Stimulated activated memory B cell treated with anti-CD40 and anti-IgM and Interleukin-4, amounts not matched to agents 10 μg/mL and 1 μg/mL and 100 μg/mL, for 72 hours (primary cell): ENCODE data around the gene CACNA2D4.

Experiments
- ATAC-seq: fragments of 150-1000 bp; cut with Tn5 transposase; 2 replicates; pipeline ENCODE4 v1.10.0; 2021
- H3K27ac Mint-ChIP-seq: one replicate; pipeline ENCODE4 v1.8.0; 2022; ENCODE audit warnings: mild to moderate bottlenecking, mixed read lengths
- H3K27me3 Mint-ChIP-seq: one replicate; pipeline ENCODE4 v1.8.0; 2022; ENCODE audit warnings: mixed read lengths
- H3K36me3 Mint-ChIP-seq: one replicate; pipeline ENCODE4 v1.8.0; 2022; ENCODE audit warnings: mixed read lengths
- H3K4me1 Mint-ChIP-seq: one replicate; pipeline ENCODE4 v1.8.0; 2022; ENCODE audit warnings: mixed read lengths
- H3K4me3 Mint-ChIP-seq: one replicate; pipeline ENCODE4 v1.8.0; 2022; ENCODE audit warnings: mild to moderate bottlenecking, moderate library complexity, mixed read lengths
- H3K9me3 Mint-ChIP-seq: one replicate; pipeline ENCODE4 v1.8.0; 2022; ENCODE audit warnings: mixed read lengths

Gene CACNA2D4

GRCh38 chr12:1927051-1927680 lies 8.7 kb upstream of the CACNA2D4 start:
- H3K27ac Mint-ChIP-seq: peak overlapping the region; percentile 22
- no peak overlapping the region for H3K4me3 Mint-ChIP-seq
- no peaks in the 10 kb centered on the region for H3K27me3 Mint-ChIP-seq
- H3K9me3 Mint-ChIP-seq: peaks cover 3% of the 10 kb centered on the region
- peaks cover 78% of the 10 kb centered on the region for H3K4me1 Mint-ChIP-seq
- ATAC-seq: no peak
- peaks cover 10% of the 10 kb centered on the region for H3K36me3 Mint-ChIP-seq

- H3K4me1 Mint-ChIP-seq: peaks cover 71% of the 10 kb centered on the region
- no peak for ATAC-seq
- H3K27me3 Mint-ChIP-seq: no peaks in the 10 kb centered on the region
- H3K27ac Mint-ChIP-seq: peak overlapping the region; percentile 22
- H3K9me3 Mint-ChIP-seq: peaks cover 3% of the 10 kb centered on the region
- no peak overlapping the region for H3K4me3 Mint-ChIP-seq
- peaks cover 10% of the 10 kb centered on the region for H3K36me3 Mint-ChIP-seq
Observed at GRCh38 chr12:1926251-1926657, 7.8 kb upstream of the CACNA2D4 start.

- ATAC-seq: no peak
Observed at GRCh38 chr12:1925684-1926006, 7.2 kb upstream of the CACNA2D4 start.

GRCh38 chr12:1924996-1925683 lies 6.7 kb upstream of the CACNA2D4 start:
- peaks cover 67% of the 10 kb centered on the region for H3K4me1 Mint-ChIP-seq
- H3K36me3 Mint-ChIP-seq: peaks cover 16% of the 10 kb centered on the region
- H3K27ac Mint-ChIP-seq: peak overlapping the region; percentile 91

More at GRCh38 chr12:1925684-1926006, 7.2 kb upstream of the CACNA2D4 start:
- Mint-ChIP-seq H3K27me3 (no peaks in the 10 kb centered on the region), H3K27ac (peak overlapping the region; percentile 91), H3K36me3 (peaks cover 11% of the 10 kb centered on the region), H3K4me1 (peaks cover 71% of the 10 kb centered on the region), H3K4me3 (no peak overlapping the region), H3K9me3 (peaks cover 3% of the 10 kb centered on the region)

GRCh38 chr12:1922985-1923384 lies 4.5 kb upstream of the CACNA2D4 start:
- Mint-ChIP-seq H3K27ac (peak overlapping the region; percentile 91), H3K36me3 (peaks cover 16% of the 10 kb centered on the region), H3K27me3 (no peaks in the 10 kb centered on the region), H3K4me1 (peaks cover 61% of the 10 kb centered on the region), H3K9me3 (peaks cover 3% of the 10 kb centered on the region), H3K4me3 (peak overlapping the region; percentile 6)
- peak; percentile 3 for ATAC-seq

More at GRCh38 chr12:1924996-1925683, 6.7 kb upstream of the CACNA2D4 start:
- ATAC-seq: peak; percentile 18
- peaks cover 3% of the 10 kb centered on the region for H3K9me3 Mint-ChIP-seq
- no peaks in the 10 kb centered on the region for H3K27me3 Mint-ChIP-seq
- H3K4me3 Mint-ChIP-seq: peak overlapping the region; percentile 71

- Mint-ChIP-seq H3K9me3 (peaks cover 3% of the 10 kb centered on the region), H3K4me1 (peaks cover 69% of the 10 kb centered on the region), H3K36me3 (peaks cover 16% of the 10 kb centered on the region), H3K4me3 (peak overlapping the region; percentile 53), H3K27ac (peak overlapping the region; percentile 91), H3K27me3 (no peaks in the 10 kb centered on the region)
- ATAC-seq: no peak
Observed at GRCh38 chr12:1922075-1922709, 3.7 kb upstream of the CACNA2D4 start.

GRCh38 chr12:1920971-1921370 lies 2.5 kb upstream of the CACNA2D4 start:
- no peak for ATAC-seq
- Mint-ChIP-seq H3K4me1 (peaks cover 70% of the 10 kb centered on the region), H3K4me3 (no peak overlapping the region), H3K27ac (peak overlapping the region; percentile 71), H3K36me3 (peaks cover 22% of the 10 kb centered on the region), H3K27me3 (peaks cover 8% of the 10 kb centered on the region), H3K9me3 (peaks cover 3% of the 10 kb centered on the region)

- Mint-ChIP-seq H3K4me1 (peaks cover 70% of the 10 kb centered on the region), H3K27me3 (peaks cover 13% of the 10 kb centered on the region)
Observed at GRCh38 chr12:1920436-1920835, 2.0 kb upstream of the CACNA2D4 start.

GRCh38 chr12:1919763-1920162 lies 1.3 kb upstream of the CACNA2D4 start:
- Mint-ChIP-seq H3K4me1 (peaks cover 63% of the 10 kb centered on the region), H3K9me3 (peaks cover 3% of the 10 kb centered on the region)
- no peak for ATAC-seq

More at GRCh38 chr12:1920436-1920835, 2.0 kb upstream of the CACNA2D4 start:
- Mint-ChIP-seq H3K27ac (peak overlapping the region; percentile 71), H3K4me3 (no peak overlapping the region), H3K9me3 (peaks cover 3% of the 10 kb centered on the region), H3K36me3 (peaks cover 22% of the 10 kb centered on the region)
- no peak for ATAC-seq

GRCh38 chr12:1919284-1919683 lies 832 bp upstream of the CACNA2D4 start:
- peak overlapping the region; percentile 98 for H3K4me3 Mint-ChIP-seq
- peaks cover 22% of the 10 kb centered on the region for H3K36me3 Mint-ChIP-seq
- peak overlapping the region; percentile 99 for H3K27ac Mint-ChIP-seq
- H3K27me3 Mint-ChIP-seq: peaks cover 13% of the 10 kb centered on the region
- no peak for ATAC-seq
- H3K4me1 Mint-ChIP-seq: peaks cover 58% of the 10 kb centered on the region
- peaks cover 3% of the 10 kb centered on the region for H3K9me3 Mint-ChIP-seq

More at GRCh38 chr12:1919763-1920162, 1.3 kb upstream of the CACNA2D4 start:
- H3K27me3 Mint-ChIP-seq: peaks cover 13% of the 10 kb centered on the region
- H3K27ac Mint-ChIP-seq: no peak overlapping the region
- no peak overlapping the region for H3K4me3 Mint-ChIP-seq
- H3K36me3 Mint-ChIP-seq: peaks cover 22% of the 10 kb centered on the region

GRCh38 chr12:1918884-1919236 lies 408 bp upstream of the CACNA2D4 start:
- Mint-ChIP-seq H3K4me3 (peak overlapping the region; percentile 98), H3K9me3 (peaks cover 3% of the 10 kb centered on the region), H3K27ac (peak overlapping the region; percentile 99), H3K27me3 (peaks cover 13% of the 10 kb centered on the region), H3K36me3 (peaks cover 22% of the 10 kb centered on the region), H3K4me1 (peaks cover 54% of the 10 kb centered on the region)
- ATAC-seq: no peak

- Mint-ChIP-seq H3K4me3 (peak overlapping the region; percentile 98), H3K27ac (peak overlapping the region; percentile 99), H3K27me3 (peaks cover 13% of the 10 kb centered on the region), H3K9me3 (no peaks in the 10 kb centered on the region), H3K4me1 (peaks cover 41% of the 10 kb centered on the region), H3K36me3 (peaks cover 12% of the 10 kb centered on the region)
- peak; percentile 60 for ATAC-seq
Observed at GRCh38 chr12:1917172-1918070, 1.0 kb downstream of the CACNA2D4 start.

- peaks cover 41% of the 10 kb centered on the region for H3K4me1 Mint-ChIP-seq
Observed at GRCh38 chr12:1916371-1917171, 1.9 kb downstream of the CACNA2D4 start.

More at GRCh38 chr12:1916371-1917171, 1.9 kb downstream of the CACNA2D4 start:
- peak overlapping the region; percentile 69 for H3K27ac Mint-ChIP-seq
- H3K27me3 Mint-ChIP-seq: peaks cover 13% of the 10 kb centered on the region
- H3K36me3 Mint-ChIP-seq: peaks cover 12% of the 10 kb centered on the region
- ATAC-seq: no peak
- no peaks in the 10 kb centered on the region for H3K9me3 Mint-ChIP-seq
- H3K4me3 Mint-ChIP-seq: peak overlapping the region; percentile 24
